Activated CD4-positive, alpha-beta T cell treated with anti-CD3 and anti-CD28 coated beads for 1 hour (primary cell): ENCODE data around the gene CRYAA.
A peak's percentile ranks its signal among the peaks of the same experiment; 100 is the strongest.
"Not testable (repeated sequence)": the region's sequence is repeated elsewhere in the genome, so short reads cannot be mapped to it uniquely, and the experiment has no call there.

Experiments used
- DNase-seq: peaks from one replicate; pipeline ENCODE4 v3.0.0-alpha.2; 2020

Gene CRYAA

GRCh38 chr21:43177043-43177906, 8.5 kb downstream of the CRYAA start:
- not testable (repeated sequence) for DNase-seq

- not testable (repeated sequence) for DNase-seq
Measured at GRCh38 chr21:43178175-43178826, 9.5 kb downstream of the CRYAA start.

- DNase-seq = not testable (repeated sequence)
Measured at GRCh38 chr21:43181033-43181432, 12.2 kb downstream of the CRYAA start.

- DNase-seq = not testable (repeated sequence)
Measured at GRCh38 chr21:43187268-43187667, 18.5 kb downstream of the CRYAA start.

GRCh38 chr21:43187715-43188114, 18.9 kb downstream of the CRYAA start:
- no peak for DNase-seq

GRCh38 chr21:43188181-43188580, 19.4 kb downstream of the CRYAA start:
- peak; percentile 1 for DNase-seq

GRCh38 chr21:43188592-43189210, 19.9 kb downstream of the CRYAA start:
- DNase-seq = no peak

- peak; percentile 2 for DNase-seq
Measured at GRCh38 chr21:43189936-43190335, 21.1 kb downstream of the CRYAA start.

- DNase-seq = peak; percentile 4
Measured at GRCh38 chr21:43190544-43190943, 21.7 kb downstream of the CRYAA start.

GRCh38 chr21:43190951-43191350, 22.1 kb downstream of the CRYAA start:
- no peak for DNase-seq

- no peak for DNase-seq
Measured at GRCh38 chr21:43191521-43191920, 22.7 kb downstream of the CRYAA start.

- no peak for DNase-seq
Measured at GRCh38 chr21:43191971-43192370, 23.2 kb downstream of the CRYAA start.

GRCh38 chr21:43192501-43193081, 23.8 kb downstream of the CRYAA start:
- DNase-seq = no peak

- DNase-seq = no peak
Measured at GRCh38 chr21:43193088-43193650, 24.4 kb downstream of the CRYAA start.

- DNase-seq = peak; percentile 4
Measured at GRCh38 chr21:43193651-43194302, 25.0 kb downstream of the CRYAA start.

- peak; percentile 5 for DNase-seq
Measured at GRCh38 chr21:43194303-43195120, 25.7 kb downstream of the CRYAA start.

GRCh38 chr21:43195121-43196021, 26.6 kb downstream of the CRYAA start:
- DNase-seq = peak; percentile 3

- DNase-seq = no peak
Measured at GRCh38 chr21:43196826-43197225, 28.0 kb downstream of the CRYAA start.

- DNase-seq = no peak
Measured at GRCh38 chr21:43198376-43198775, 29.6 kb downstream of the CRYAA start.

GRCh38 chr21:43201491-43201890, 32.7 kb downstream of the CRYAA start:
- DNase-seq = no peak
